ENCODE results near the gene SERGEF. TPM values are rescaled to one million over a fixed set of nuclear protein-coding genes. Genes with fewer than 3 reads are reported as not detected.

The SERGEF gene
- total and polyA plus RNA-seq, 2 experiments from 2014 or later, result 29.8 to 64.0 TPM

- no peak overlapping the region for H3K27ac ChIP-seq
- no peak for TF ChIP-seq CTCF (IDR thresholded peaks at IDR 0.05; ENCODE audit: low read depth, low read length)
Measured at GRCh38 chr11:17778352-17778751, 234.5 kb downstream of the SERGEF start.

GRCh38 chr11:17777738-17778091, 235.1 kb downstream of the SERGEF start:
- TF ChIP-seq CTCF (IDR thresholded peaks at IDR 0.05; ENCODE audit: low read depth, low read length), result no peak
- DNase-seq (ENCODE audit: low read depth in 1 of 2, low spot score in 1 of 2), result no peak
- Histone ChIP-seq H3K36me3 (no peaks in the 10 kb centered on the region), H3K27ac (no peak overlapping the region), H3K4me3 (no peak overlapping the region), H3K4me1 (ENCODE audit: low read depth) (no peaks in the 10 kb centered on the region), H3K27me3 (no peaks in the 10 kb centered on the region), H3K9me3 (ENCODE audit: low read depth) (no peaks in the 10 kb centered on the region)

More at GRCh38 chr11:17778352-17778751, 234.5 kb downstream of the SERGEF start:
- Histone ChIP-seq H3K9me3 (ENCODE audit: low read depth) (no peaks in the 10 kb centered on the region), H3K27me3 (no peaks in the 10 kb centered on the region), H3K4me1 (ENCODE audit: low read depth) (no peaks in the 10 kb centered on the region), H3K36me3 (no peaks in the 10 kb centered on the region), H3K4me3 (no peak overlapping the region)
- DNase-seq (ENCODE audit: low read depth in 1 of 2, low spot score in 1 of 2), result no peak

- no peaks in the 10 kb centered on the region for H3K27me3 ChIP-seq
- H3K9me3 ChIP-seq (ENCODE audit: low read depth), result no peaks in the 10 kb centered on the region
- H3K4me3 ChIP-seq, result no peak overlapping the region
- H3K27ac ChIP-seq, result no peak overlapping the region
- no peak for TF ChIP-seq CTCF (IDR thresholded peaks at IDR 0.05; ENCODE audit: low read depth, low read length)
- no peaks in the 10 kb centered on the region for H3K36me3 ChIP-seq
- H3K4me1 ChIP-seq (ENCODE audit: low read depth), result no peaks in the 10 kb centered on the region
- DNase-seq (ENCODE audit: low read depth in 1 of 2, low spot score in 1 of 2), result no peak
Measured at GRCh38 chr11:17777086-17777737, 235.6 kb downstream of the SERGEF start.

GRCh38 chr11:17776212-17776875, 236.5 kb downstream of the SERGEF start:
- TF ChIP-seq CTCF (IDR thresholded peaks at IDR 0.05; ENCODE audit: low read depth, low read length), result no peak
- Histone ChIP-seq H3K4me3 (no peak overlapping the region), H3K36me3 (no peaks in the 10 kb centered on the region), H3K27ac (no peak overlapping the region), H3K9me3 (ENCODE audit: low read depth) (no peaks in the 10 kb centered on the region), H3K4me1 (ENCODE audit: low read depth) (no peaks in the 10 kb centered on the region), H3K27me3 (no peaks in the 10 kb centered on the region)
- DNase-seq (ENCODE audit: low read depth in 1 of 2, low spot score in 1 of 2), result no peak

GRCh38 chr11:17775507-17776211, 237.2 kb downstream of the SERGEF start:
- Histone ChIP-seq H3K9me3 (ENCODE audit: low read depth) (no peaks in the 10 kb centered on the region), H3K4me1 (ENCODE audit: low read depth) (no peaks in the 10 kb centered on the region), H3K27me3 (no peaks in the 10 kb centered on the region), H3K4me3 (no peak overlapping the region), H3K27ac (no peak overlapping the region), H3K36me3 (no peaks in the 10 kb centered on the region)
- no peak for DNase-seq (ENCODE audit: low read depth in 1 of 2, low spot score in 1 of 2)
- TF ChIP-seq CTCF (IDR thresholded peaks at IDR 0.05; ENCODE audit: low read depth, low read length), result no peak

All from cardiac muscle cell (in vitro differentiated cells and primary cell).